ENCODE data around the gene EXOC4. TPM values are rescaled to one million over a fixed set of nuclear protein-coding genes. Genes with fewer than 3 reads are reported as not detected.

EXOC4 gene
- total RNA-seq, 3 donors from 2014 or later, result 63.9 to 90.2 (median 89.5) TPM

DNA sequence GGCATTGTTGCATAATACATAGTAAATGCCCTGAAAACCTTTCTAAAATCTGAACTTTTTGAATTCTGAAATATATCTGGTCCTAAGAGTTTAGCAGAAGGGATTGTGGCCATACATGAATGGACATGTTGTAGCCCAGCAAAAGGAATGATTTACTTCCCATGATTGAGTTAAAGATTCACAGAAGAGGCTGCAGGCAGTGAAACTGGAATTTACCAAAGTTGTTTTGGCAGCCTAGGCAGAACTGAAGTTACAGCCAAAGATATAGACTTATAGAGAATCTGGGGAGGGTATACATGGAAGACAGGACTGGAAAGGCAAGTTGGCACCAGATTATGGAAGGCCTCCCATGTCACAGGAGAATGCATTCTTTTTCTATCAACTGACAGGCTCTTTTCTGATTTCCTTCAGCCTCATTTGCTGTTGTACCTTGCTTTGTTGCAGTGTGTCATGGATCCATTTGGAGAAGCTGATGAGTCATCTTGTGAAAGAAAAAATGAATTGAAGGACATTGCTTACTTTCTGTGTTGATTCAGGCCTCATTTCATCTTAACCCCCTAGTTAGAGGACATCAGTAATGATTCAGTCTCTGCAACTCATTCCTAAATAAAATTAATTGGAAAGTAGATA, 518.1 kb downstream of the EXOC4 start:
- TF ChIP-seq, protein P1, sequence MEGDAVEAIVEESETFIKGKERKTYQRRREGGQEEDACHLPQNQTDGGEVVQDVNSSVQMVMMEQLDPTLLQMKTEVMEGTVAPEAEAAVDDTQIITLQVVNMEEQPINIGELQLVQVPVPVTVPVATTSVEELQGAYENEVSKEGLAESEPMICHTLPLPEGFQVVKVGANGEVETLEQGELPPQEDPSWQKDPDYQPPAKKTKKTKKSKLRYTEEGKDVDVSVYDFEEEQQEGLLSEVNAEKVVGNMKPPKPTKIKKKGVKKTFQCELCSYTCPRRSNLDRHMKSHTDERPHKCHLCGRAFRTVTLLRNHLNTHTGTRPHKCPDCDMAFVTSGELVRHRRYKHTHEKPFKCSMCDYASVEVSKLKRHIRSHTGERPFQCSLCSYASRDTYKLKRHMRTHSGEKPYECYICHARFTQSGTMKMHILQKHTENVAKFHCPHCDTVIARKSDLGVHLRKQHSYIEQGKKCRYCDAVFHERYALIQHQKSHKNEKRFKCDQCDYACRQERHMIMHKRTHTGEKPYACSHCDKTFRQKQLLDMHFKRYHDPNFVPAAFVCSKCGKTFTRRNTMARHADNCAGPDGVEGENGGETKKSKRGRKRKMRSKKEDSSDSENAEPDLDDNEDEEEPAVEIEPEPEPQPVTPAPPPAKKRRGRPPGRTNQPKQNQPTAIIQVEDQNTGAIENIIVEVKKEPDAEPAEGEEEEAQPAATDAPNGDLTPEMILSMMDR (IDR thresholded peaks at IDR 0.05), result no peak
- Histone ChIP-seq H3K9me3 (no peaks in the 10 kb centered on the region), H3K36me3 (ENCODE audit: low read depth) (no peaks in the 10 kb centered on the region), H3K4me3 (no peak overlapping the region), H3K4me1 (ENCODE audit: low read depth) (no peaks in the 10 kb centered on the region)
- intact Hi-C loops (cut with DNase I, micrococcal nuclease), result no loop called here
- DNase-seq (no peak), ATAC-seq (peak; percentile 25)

DNA sequence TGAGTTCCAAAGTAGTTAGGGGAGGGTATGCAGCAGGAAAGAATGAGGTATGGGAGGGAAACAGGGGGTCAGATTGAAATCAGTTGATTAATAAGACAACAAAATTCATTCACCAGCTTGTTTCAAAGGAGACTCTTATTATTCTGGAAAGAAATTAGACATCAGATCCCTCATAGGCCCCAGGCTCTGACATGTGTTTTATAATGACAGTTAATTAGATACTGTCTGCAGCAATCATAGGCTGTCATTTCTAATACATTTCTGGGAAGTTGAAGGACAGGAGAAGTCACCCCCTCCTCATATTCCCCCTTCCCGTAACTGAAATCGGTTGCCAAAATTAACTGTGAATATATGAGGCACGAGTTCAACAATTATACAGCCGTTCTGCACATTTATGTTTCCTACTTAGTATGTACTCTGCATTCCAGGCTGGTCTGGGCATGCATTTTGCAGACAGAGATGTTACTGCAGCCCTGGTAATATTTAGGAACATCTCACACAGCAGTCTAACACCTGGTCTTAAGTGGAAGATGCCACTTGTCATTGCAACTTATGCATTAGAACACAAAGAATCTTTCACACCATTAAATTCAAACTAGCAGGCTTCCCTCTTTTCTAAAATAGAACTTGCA, 519.0 kb downstream of the EXOC4 start:
- DNase-seq (no peak), ATAC-seq (no peak)
- Histone ChIP-seq H3K4me3 (no peak overlapping the region), H3K36me3 (ENCODE audit: low read depth) (no peaks in the 10 kb centered on the region), H3K9me3 (no peaks in the 10 kb centered on the region), H3K4me1 (ENCODE audit: low read depth) (no peaks in the 10 kb centered on the region)
- TF ChIP-seq, protein P1 (IDR thresholded peaks at IDR 0.05), result no peak
- intact Hi-C loops (cut with DNase I, micrococcal nuclease), result no loop called here

DNA sequence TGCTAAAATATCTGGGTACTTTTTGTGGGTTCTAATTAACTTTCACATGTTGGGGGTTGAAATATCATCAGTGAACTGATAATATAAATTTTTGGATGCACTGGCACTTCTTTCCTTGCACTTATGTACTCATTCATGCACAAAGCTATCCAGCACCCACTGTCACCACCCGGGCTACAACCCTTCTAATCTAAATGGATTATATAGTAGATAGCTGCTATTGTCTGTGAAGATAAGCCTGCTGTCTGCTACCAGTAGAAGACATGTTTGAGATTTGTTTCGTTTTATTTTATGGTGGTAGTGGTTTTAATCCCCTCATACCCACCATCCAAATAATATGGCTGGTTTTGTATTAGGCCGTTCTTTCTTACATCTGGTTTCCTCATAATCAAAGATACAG, 520.7 kb downstream of the EXOC4 start:
- intact Hi-C loops (cut with DNase I, micrococcal nuclease), result no loop called here
- ATAC-seq, result no peak
- no peak for DNase-seq
- no peaks in the 10 kb centered on the region for H3K36me3 ChIP-seq (ENCODE audit: low read depth)
- H3K4me1 ChIP-seq (ENCODE audit: low read depth), result no peaks in the 10 kb centered on the region
- TF ChIP-seq, protein P1 (IDR thresholded peaks at IDR 0.05), result no peak
- H3K9me3 ChIP-seq, result no peaks in the 10 kb centered on the region
- no peak overlapping the region for H3K4me3 ChIP-seq

DNA sequence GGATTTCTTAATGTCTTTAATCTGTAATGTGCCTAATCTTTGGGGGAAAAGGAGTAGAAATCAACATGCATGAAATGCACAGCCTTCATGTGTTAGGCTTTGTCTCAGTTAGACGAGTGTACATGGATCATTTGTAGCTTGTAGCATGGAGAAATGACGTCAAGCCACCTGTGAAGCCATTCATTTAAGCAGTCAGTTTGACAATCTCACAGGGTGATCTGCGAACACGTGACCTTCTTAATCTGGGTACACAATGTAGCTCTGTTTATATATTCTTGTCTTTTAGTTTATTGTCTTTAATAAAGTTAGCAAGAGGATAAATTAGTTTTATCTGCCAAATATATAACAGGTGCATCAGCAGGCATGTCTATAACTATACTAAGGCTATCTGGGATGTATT, 522.3 kb downstream of the EXOC4 start:
- Histone ChIP-seq H3K36me3 (ENCODE audit: low read depth) (no peaks in the 10 kb centered on the region), H3K4me3 (no peak overlapping the region), H3K9me3 (no peaks in the 10 kb centered on the region), H3K4me1 (ENCODE audit: low read depth) (no peaks in the 10 kb centered on the region)
- ATAC-seq (no peak), DNase-seq (no peak)
- TF ChIP-seq, protein P1 (IDR thresholded peaks at IDR 0.05), result no peak
- intact Hi-C loops (cut with DNase I, micrococcal nuclease), result no loop called here

DNA sequence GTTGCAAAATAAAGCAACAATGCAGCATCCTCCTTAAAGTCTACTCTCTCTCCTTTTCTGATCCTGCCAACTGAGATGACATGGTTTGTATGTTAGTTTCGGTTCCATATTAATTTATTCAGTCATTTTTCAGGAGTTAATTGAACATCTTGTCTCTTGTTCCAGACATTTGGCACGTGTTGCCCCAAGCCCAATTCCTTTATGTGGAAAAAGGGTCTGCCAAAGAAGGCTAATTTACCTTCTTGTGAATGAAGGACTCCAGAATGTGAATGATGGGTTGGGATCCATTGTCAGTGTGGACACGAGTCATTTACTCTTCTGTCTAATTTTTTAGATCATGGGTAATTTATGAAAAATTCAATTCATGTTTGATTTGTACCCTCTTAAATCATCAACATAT, 523.4 kb downstream of the EXOC4 start:
- DNase-seq (no peak), ATAC-seq (no peak)
- intact Hi-C loops (cut with DNase I, micrococcal nuclease), result no loop called here
- TF ChIP-seq, protein P1 (IDR thresholded peaks at IDR 0.05), result no peak
- Histone ChIP-seq H3K36me3 (ENCODE audit: low read depth) (no peaks in the 10 kb centered on the region), H3K9me3 (no peaks in the 10 kb centered on the region), H3K4me3 (no peak overlapping the region), H3K4me1 (ENCODE audit: low read depth) (no peaks in the 10 kb centered on the region)

All from mucosa of descending colon (tissue), 3 donors.